Measurements from ENCODE around the gene HEPN1. TPM values are rescaled to one million over a fixed set of nuclear protein-coding genes. Genes with fewer than 3 reads are reported as not detected.

The HEPN1 gene
- total and polyA plus RNA-seq, 5 experiments from 2014 or later, result not detected

- Mint-ChIP-seq H3K4me1 (peaks cover 9 to 20% (median 16%) of the 10 kb centered on the region in 4 donors), H3K4me3 (no peak overlapping the region), H3K27ac (peak overlapping the region in 1 of 10 donors; percentile 7), H3K36me3 (peaks cover 0 to 1% (median 0%) of the 10 kb centered on the region in 3 donors), H3K9me3 (no peaks in the 10 kb centered on the region), H3K27me3 (peaks cover 0 to 2% (median 0%) of the 10 kb centered on the region in 5 donors)
- no peak for ATAC-seq
- POLR2A ChIA-PET, result no interaction called here
- DNase-seq, result no peak
Observed at GRCh38 chr11:124938970-124939369, 19.9 kb downstream of the HEPN1 start.

- Mint-ChIP-seq H3K4me1 (peaks cover 11 to 30% (median 25%) of the 10 kb centered on the region in 4 donors), H3K4me3 (no peak overlapping the region), H3K27me3 (no peaks in the 10 kb centered on the region), H3K9me3 (peaks cover 0 to 3% (median 0%) of the 10 kb centered on the region in 9 donors), H3K27ac (peak overlapping the region in 1 of 10 donors; percentile 32), H3K36me3 (peaks cover 0 to 1% (median 0%) of the 10 kb centered on the region in 3 donors)
- no peak for DNase-seq
- ATAC-seq, result no peak
- POLR2A ChIA-PET, result interaction anchor here (0.6 to 4.9 kb wide), 7 partner anchors 8 to 533 kb away, joined by 3 to 26 read pairs (median 5); partner anchors contain the start of gene CCDC15
Observed at GRCh38 chr11:124941703-124942102, 22.7 kb downstream of the HEPN1 start.

GRCh38 chr11:124942466-124943253 is 23.6 kb downstream of the HEPN1 start:
- Mint-ChIP-seq H3K27me3 (no peaks in the 10 kb centered on the region), H3K4me1 (peaks cover 11 to 30% (median 25%) of the 10 kb centered on the region in 4 donors), H3K27ac (peak overlapping the region in 9 of 10 donors; percentile 41 to 93 (median 71)), H3K36me3 (peaks cover 0 to 1% (median 0%) of the 10 kb centered on the region in 3 donors), H3K9me3 (peaks cover 0 to 3% (median 0%) of the 10 kb centered on the region in 9 donors), H3K4me3 (peak overlapping the region in 4 of 10 donors; percentile 39 to 54 (median 48))
- POLR2A ChIA-PET, result interaction anchor here (0.8 to 4.9 kb wide), 5 partner anchors 7 to 169 kb away, joined by 3 to 26 read pairs (median 5); partner anchors contain the start of gene CCDC15
- ATAC-seq, result no peak
- DNase-seq, result no peak

GRCh38 chr11:124943254-124943616 is 24.2 kb downstream of the HEPN1 start:
- Mint-ChIP-seq H3K36me3 (peaks cover 0 to 3% (median 0%) of the 10 kb centered on the region in 3 donors), H3K27me3 (no peaks in the 10 kb centered on the region), H3K27ac (peak overlapping the region; percentile 41 to 93 (median 74)), H3K9me3 (peaks cover 0 to 7% (median 3%) of the 10 kb centered on the region in 9 donors), H3K4me1 (peaks cover 11 to 33% (median 25%) of the 10 kb centered on the region in 4 donors), H3K4me3 (peak overlapping the region in 3 of 10 donors; percentile 28 to 30 (median 29))
- POLR2A ChIA-PET, result interaction anchor here (0.5 to 4.9 kb wide), 5 partner anchors 10 to 682 kb away, joined by 3 to 26 read pairs (median 7); partner anchors contain the start of gene CCDC15
- ATAC-seq (no peak), DNase-seq (no peak)

GRCh38 chr11:124943741-124944140 is 24.7 kb downstream of the HEPN1 start:
- Mint-ChIP-seq H3K27ac (peak overlapping the region; percentile 41 to 93 (median 77)), H3K36me3 (peaks cover 0 to 8% (median 0%) of the 10 kb centered on the region in 3 donors), H3K4me1 (peaks cover 14 to 38% (median 28%) of the 10 kb centered on the region in 4 donors), H3K27me3 (no peaks in the 10 kb centered on the region), H3K9me3 (peaks cover 0 to 12% (median 7%) of the 10 kb centered on the region in 9 donors), H3K4me3 (peak overlapping the region in 8 of 10 donors; percentile 7 to 74 (median 48))
- ATAC-seq (peak; percentile 74 to 91), DNase-seq (peak in 1 of 10 donors; percentile 20)
- POLR2A ChIA-PET, result interaction anchor here (0.5 to 4.9 kb wide), 6 partner anchors 10 to 682 kb away, joined by 3 to 26 read pairs (median 6); partner anchors contain the start of gene CCDC15

- DNase-seq (no peak), ATAC-seq (no peak)
- Mint-ChIP-seq H3K27me3 (no peaks in the 10 kb centered on the region), H3K4me3 (peak overlapping the region in 1 of 10 donors; percentile 14), H3K9me3 (peaks cover 0 to 15% (median 8%) of the 10 kb centered on the region in 9 donors), H3K27ac (peak overlapping the region in 5 of 10 donors; percentile 16 to 83 (median 41)), H3K36me3 (peaks cover 0 to 8% (median 0%) of the 10 kb centered on the region in 3 donors), H3K4me1 (peaks cover 17 to 40% (median 31%) of the 10 kb centered on the region in 4 donors)
- POLR2A ChIA-PET, result interaction anchor here (0.6 to 4.9 kb wide), 4 partner anchors 9 to 184 kb away, joined by 5 to 26 read pairs (median 8); partner anchors contain the start of gene CCDC15
Observed at GRCh38 chr11:124944565-124944964, 25.5 kb downstream of the HEPN1 start.

- Mint-ChIP-seq H3K4me1 (peaks cover 21 to 40% (median 31%) of the 10 kb centered on the region in 4 donors), H3K4me3 (no peak overlapping the region), H3K27me3 (no peaks in the 10 kb centered on the region), H3K36me3 (peaks cover 0 to 8% (median 0%) of the 10 kb centered on the region in 3 donors), H3K9me3 (peaks cover 0 to 15% (median 8%) of the 10 kb centered on the region in 9 donors), H3K27ac (peak overlapping the region in 1 of 10 donors; percentile 12)
- POLR2A ChIA-PET, result interaction anchor here (1.4 kb wide), 1 partner anchor 10 kb away, joined by 4 read pairs; the partner anchor contains the start of gene HEPACAM
- no peak for ATAC-seq
- no peak for DNase-seq
Observed at GRCh38 chr11:124945826-124946225, 26.8 kb downstream of the HEPN1 start.

- no peaks in the 10 kb centered on the region for H3K27me3 Mint-ChIP-seq
- H3K9me3 Mint-ChIP-seq, result peaks cover 0 to 15% (median 8%) of the 10 kb centered on the region in 9 donors
- no peak overlapping the region for H3K27ac Mint-ChIP-seq
- no peak overlapping the region for H3K4me3 Mint-ChIP-seq
- POLR2A ChIA-PET, result no interaction called here
- ATAC-seq (no peak), DNase-seq (no peak)
- H3K4me1 Mint-ChIP-seq, result peaks cover 21 to 40% (median 30%) of the 10 kb centered on the region in 4 donors
- peaks cover 0 to 8% (median 0%) of the 10 kb centered on the region in 3 donors for H3K36me3 Mint-ChIP-seq
Observed at GRCh38 chr11:124946735-124947141, 27.7 kb downstream of the HEPN1 start.

GRCh38 chr11:124950601-124951330 is 31.7 kb downstream of the HEPN1 start:
- no peaks in the 10 kb centered on the region for H3K27me3 Mint-ChIP-seq
- H3K4me1 Mint-ChIP-seq, result peaks cover 2 to 16% (median 11%) of the 10 kb centered on the region in 4 donors
- H3K36me3 Mint-ChIP-seq, result peaks cover 0 to 7% (median 0%) of the 10 kb centered on the region in 3 donors
- H3K4me3 Mint-ChIP-seq, result no peak overlapping the region
- ATAC-seq (peak; percentile 23 to 55), DNase-seq (peak in 4 of 10 donors; percentile 9 to 72 (median 52))
- no peak overlapping the region for H3K27ac Mint-ChIP-seq
- POLR2A ChIA-PET, result interaction anchor here (0.6 to 3.4 kb wide), 9 partner anchors 9 to 1333 kb away, joined by 3 to 50 read pairs (median 4); partner anchors contain the start of gene PUS3
- H3K9me3 Mint-ChIP-seq, result peaks cover 0 to 15% (median 8%) of the 10 kb centered on the region in 9 donors

- peaks cover 2 to 14% (median 11%) of the 10 kb centered on the region in 4 donors for H3K4me1 Mint-ChIP-seq
- ATAC-seq (no peak), DNase-seq (no peak)
- peaks cover 0 to 15% (median 5%) of the 10 kb centered on the region in 9 donors for H3K9me3 Mint-ChIP-seq
- POLR2A ChIA-PET, result interaction anchor here (1.2 to 3.4 kb wide), 4 partner anchors 10 to 75 kb away, joined by 3 to 50 read pairs (median 11); no protein-coding TSS in a partner anchor
- no peak overlapping the region for H3K4me3 Mint-ChIP-seq
- H3K36me3 Mint-ChIP-seq, result peaks cover 0 to 7% (median 0%) of the 10 kb centered on the region in 3 donors
- H3K27me3 Mint-ChIP-seq, result no peaks in the 10 kb centered on the region
- no peak overlapping the region for H3K27ac Mint-ChIP-seq
Observed at GRCh38 chr11:124951341-124951740, 32.3 kb downstream of the HEPN1 start.

- no peak within 1 kb of the TSS for H3K27ac Mint-ChIP-seq
- H3K4me3 Mint-ChIP-seq, result no peak within 1 kb of the TSS
- H3K27me3 Mint-ChIP-seq, result no peaks in the 10 kb centered on the region
- DNase-seq (peak; percentile 86 to 96 (median 93)), ATAC-seq (peak; percentile 94 to 96)
- H3K36me3 Mint-ChIP-seq, result no peaks in the 10 kb centered on the region
- H3K4me1 Mint-ChIP-seq, result peaks cover 0 to 7% (median 3%) of the 10 kb centered on the region in 4 donors
- H3K9me3 Mint-ChIP-seq, result peaks cover 0 to 2% (median 0%) of the 10 kb centered on the region in 9 donors
- POLR2A ChIA-PET, result interaction anchor here (0.7 to 3.5 kb wide), 18 partner anchors 11 to 638 kb away, joined by 3 to 49 read pairs (median 6); partner anchors contain the start of genes EI24, HEPACAM, HEPN1 and MSANTD2
Observed at GRCh38 chr11:124953753-124954589, 34.9 kb downstream of the HEPN1 start, which contains the start of gene CCDC15. CCDC15 (plus strand) TSS chr11:124954202; CDS start chr11:124954733, 531 bp downstream.

Measured in naive thymus-derived CD8-positive, alpha-beta T cell (primary cell).